Measurements from ENCODE around the gene TPGS1.

Gene TPGS1

DNA sequence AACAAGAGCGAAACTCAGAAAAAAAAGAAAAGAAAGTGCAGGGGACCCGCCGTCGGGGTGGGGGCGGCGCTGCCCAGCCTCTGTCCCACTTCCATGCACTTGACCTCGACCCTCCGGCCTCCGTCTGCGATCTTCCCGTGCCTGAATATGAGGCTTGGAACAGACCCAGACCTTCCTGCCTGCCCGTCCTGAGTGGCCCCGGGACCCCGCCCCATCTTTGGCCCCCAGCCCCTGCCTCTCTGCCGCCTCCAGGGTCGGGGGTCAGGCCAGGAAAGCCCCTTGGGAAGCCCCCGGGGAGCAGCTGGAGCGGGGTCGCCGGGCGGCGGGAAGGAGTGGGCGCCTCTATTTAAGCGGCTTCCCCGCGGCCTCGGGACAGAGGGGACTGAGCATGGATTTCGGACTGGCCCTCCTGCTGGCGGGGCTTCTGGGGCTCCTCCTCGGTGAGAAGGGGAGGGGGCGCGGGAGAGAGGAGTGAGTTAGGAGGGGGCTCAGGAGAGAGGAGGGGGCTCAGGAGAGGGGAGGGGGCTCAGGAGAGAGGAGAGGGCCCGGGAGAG is 11.1 kb upstream of the TPGS1 start, which contains the start of gene MADCAM1:
Gene MADCAM1 (plus strand): TSS at position 375 of the 554 bp plus-strand sequence. CDS start 14 bp downstream, at position 389.
- no peak for DNase-seq

DNA sequence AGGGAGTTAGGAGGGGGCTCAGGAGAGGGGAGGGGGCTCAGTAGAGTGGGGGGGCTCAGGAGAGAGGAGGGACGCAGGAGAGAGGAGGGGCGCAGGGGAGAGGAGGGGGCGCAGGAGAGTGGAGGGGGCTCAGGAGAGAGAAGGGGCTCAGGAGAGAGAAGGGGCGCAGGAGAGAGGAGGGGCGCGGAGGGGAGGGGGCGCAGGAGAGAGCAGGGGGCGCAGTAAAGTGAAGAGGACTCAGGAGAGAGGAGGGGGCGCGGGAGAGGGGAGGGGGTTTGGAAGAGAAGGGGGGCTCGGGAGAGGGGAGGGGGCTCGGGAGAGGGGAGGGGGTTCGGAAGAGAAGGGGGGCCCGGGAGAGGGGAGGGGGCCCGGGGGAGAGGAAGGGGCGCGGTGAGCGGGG is 10.3 kb upstream of the TPGS1 start:
- no peak for DNase-seq

DNA sequence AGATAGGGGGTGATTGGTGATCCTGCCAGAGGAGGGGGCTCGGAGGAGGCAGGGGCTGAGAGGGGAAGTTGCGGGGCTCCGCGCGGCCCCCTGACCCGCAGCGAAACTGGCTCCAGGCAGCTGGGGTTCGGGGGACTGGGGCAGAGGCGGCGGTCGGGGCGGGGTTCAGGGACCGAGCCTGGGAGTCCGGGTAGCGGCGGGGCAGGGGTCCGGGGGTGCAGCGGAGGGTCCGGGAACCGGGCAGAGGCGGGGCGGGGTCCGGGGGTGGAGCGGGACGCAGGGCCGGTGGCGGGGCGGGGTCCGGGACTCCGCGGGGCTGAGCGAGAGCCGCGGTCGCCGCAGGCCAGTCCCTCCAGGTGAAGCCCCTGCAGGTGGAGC is 9.8 kb upstream of the TPGS1 start:
- no peak for DNase-seq

DNA sequence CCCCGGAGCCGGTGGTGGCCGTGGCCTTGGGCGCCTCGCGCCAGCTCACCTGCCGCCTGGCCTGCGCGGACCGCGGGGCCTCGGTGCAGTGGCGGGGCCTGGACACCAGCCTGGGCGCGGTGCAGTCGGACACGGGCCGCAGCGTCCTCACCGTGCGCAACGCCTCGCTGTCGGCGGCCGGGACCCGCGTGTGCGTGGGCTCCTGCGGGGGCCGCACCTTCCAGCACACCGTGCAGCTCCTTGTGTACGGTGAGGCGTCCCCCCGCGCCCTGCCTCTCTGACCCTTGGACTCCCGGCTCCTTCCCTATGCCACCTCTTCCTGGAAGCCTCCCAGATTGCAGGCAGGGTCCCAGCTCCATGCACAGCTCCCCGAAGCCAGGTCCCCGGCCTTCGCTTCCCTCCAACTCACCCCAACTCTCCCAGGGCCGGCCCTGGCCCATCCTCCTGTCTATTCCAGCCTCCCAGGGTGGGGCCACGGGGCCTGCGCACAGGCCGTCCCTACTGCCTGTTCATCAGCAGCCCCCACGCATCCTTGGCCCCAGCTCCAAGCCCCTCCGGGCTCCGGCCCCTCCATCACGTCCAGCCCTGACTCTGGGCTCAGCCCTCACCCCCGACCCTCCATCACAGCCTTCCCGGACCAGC is 9.3 kb upstream of the TPGS1 start:
- DNase-seq = no peak

DNA sequence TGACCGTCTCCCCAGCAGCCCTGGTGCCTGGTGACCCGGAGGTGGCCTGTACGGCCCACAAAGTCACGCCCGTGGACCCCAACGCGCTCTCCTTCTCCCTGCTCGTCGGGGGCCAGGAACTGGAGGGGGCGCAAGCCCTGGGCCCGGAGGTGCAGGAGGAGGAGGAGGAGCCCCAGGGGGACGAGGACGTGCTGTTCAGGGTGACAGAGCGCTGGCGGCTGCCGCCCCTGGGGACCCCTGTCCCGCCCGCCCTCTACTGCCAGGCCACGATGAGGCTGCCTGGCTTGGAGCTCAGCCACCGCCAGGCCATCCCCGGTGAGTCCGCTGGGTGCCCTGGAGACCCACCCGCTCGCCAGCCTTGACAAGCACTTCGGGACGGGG is 8.8 kb upstream of the TPGS1 start:
- DNase-seq = no peak

DNA sequence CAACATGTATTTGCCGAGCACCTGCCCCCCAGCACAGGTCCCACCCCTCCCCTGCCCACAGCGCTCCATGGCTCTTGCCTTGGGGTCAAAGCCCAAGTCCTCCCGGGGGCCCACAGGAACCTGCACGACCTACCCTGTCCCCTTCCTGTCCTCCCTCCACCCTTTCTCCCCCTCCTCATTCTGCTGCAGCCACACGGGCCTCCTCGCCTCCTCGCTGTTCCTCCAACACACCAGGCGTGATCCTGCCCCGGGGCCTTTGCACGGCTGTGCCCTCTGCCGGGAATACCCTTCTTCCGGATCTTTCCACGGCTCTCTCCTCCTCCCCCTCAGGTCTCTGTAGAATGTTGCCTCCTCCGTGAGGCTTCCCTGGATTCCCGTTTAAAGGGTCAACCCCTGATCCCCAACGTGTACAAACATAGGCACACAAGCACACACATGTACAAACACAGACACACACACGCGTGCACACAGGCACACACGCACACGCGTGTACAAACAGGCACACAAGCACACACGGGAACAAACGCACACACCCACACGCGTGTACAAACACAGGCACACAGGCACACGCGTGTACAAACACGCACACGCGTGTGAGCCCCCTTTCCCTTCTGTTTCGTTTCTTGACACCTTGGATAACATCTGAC is 8.2 kb upstream of the TPGS1 start:
- DNase-seq = no peak

DNA sequence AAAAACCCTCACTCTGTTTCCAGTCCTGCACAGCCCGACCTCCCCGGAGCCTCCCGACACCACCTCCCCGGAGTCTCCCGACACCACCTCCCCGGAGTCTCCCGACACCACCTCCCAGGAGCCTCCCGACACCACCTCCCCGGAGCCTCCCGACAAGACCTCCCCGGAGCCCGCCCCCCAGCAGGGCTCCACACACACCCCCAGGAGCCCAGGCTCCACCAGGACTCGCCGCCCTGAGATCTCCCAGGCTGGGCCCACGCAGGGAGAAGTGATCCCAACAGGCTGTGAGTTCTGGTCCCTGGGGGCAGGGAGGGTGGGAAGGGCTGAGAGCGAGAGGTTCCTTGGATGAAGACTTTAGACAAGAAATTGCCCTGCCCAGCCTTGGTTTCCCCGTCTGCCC is 5.7 kb upstream of the TPGS1 start:
- DNase-seq = no peak

DNA sequence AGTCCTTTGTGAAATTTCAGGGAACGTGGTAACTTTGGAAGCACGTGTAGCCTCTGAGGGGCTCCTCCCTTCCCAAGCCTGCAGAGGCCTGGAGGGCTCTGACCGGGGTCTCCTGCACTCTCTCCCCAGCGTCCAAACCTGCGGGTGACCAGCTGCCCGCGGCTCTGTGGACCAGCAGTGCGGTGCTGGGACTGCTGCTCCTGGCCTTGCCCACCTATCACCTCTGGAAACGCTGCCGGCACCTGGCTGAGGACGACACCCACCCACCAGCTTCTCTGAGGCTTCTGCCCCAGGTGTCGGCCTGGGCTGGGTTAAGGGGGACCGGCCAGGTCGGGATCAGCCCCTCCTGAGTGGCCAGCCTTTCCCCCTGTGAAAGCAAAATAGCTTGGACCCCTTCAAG is 2.7 kb upstream of the TPGS1 start:
- no peak for DNase-seq

DNA sequence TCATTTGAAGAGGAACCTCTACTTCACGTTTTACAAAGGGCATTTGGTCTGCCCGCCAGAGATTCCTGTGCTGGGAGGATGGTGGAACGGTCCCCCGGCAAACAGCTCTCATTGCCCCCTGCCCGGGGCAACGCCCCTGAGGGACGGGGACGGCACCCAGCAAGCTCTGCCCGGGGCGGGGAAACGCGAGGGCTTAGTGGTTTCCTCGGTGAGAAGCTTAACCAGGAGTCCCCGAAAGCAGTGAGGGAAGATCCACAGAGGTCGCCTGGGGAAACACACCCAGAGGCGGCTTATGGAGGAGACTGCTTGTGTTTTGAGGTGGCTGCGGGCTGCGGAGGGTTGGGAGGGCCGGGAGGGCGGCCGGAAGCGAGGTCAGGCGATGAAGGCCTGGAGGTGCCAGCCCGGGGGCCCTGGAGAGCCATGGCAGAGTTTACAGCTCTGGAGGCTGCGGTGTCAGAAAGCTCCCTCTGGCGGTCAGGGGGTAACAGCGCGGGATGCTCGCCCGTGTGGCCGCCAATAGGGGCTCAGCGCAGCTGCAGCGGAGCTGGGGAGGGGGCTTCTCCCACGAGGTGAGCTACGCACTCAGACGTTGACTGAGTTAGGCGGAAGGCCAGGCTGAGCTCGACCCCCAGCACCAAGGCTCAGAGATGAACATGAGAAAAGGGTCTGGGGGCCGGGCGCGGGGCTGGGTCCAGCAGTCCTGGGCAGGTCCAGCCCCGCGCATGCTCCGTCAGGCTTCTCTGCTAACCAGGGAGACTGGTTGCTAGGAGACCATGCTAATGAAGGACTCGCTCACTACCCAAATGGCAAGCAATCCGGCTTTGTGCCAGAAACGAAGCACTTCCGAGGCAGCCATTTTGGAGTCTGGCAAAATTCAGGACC is 652 bp upstream of the TPGS1 start:
- peak; percentile 100 for DNase-seq

DNA sequence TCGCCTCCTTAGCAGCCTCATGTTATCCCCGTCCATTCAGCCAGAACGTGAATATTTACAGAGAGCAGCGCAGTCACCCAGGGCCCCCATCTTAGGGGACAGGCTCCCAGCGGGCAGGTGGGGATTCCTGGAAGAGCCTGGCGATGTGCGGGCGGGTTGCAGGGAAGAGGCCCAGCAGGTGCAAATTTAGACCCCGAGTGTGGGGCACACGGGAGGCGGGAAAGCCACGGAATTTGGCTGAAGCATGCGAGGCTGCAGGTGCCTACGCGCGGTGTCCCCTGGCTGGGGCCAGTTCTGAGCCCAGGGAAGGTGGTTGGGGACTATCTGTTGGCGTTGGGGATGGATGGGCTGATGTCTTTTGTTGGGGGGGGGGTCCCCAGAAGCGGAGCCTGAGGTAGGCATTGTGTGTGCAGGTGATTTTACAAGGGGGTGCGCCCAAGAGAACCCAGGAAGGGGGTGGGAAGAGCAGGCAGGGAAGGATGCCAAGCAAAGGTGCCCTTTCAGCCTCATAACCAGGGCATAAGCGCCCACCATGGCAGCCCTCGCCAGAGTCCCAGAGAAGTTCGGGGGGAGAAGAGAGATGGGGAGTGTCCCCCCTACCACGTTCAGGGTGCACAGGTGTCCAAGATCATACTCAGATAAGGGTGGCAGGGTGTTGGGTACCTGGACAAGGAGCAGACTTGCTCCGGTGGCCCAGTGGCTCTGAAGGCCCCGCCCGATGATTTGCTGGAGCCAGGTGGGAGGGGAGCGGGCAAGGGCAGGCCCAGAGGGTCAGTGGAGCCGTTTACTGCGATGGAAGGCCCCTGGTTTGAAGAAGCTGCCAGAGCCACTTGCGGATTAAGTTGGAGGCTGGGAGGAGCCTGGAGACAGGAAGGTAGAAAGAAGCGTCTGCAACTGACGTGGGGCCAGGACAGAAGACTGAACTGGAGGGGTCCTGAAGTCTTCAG is 1.2 kb downstream of the TPGS1 start:
- DNase-seq = no peak

DNA sequence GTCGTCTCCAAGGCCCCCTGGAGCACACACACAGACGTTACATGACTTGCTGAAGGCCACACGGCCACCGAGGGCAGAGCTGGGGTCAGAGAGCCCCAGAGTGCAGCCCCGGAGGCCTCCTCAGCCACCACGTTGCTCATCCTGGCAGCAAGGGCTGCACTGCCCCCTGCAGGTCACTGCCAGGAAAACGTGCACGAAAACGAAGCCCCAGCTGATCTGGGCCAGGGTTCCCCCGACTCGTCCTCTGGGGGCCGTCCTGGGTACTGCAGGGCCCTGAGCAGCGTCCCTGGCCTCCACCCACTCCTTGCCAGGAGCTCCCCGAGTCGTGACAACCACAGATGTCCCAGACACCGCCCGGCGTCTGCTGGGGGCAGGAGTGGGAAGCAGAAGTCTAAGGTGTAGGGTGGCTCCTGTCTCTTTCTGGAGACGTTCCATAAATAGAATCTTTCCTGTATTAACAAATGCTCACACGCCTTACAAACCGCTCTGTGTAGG is 3.4 kb downstream of the TPGS1 start:
- peak; percentile 97 for DNase-seq

DNA sequence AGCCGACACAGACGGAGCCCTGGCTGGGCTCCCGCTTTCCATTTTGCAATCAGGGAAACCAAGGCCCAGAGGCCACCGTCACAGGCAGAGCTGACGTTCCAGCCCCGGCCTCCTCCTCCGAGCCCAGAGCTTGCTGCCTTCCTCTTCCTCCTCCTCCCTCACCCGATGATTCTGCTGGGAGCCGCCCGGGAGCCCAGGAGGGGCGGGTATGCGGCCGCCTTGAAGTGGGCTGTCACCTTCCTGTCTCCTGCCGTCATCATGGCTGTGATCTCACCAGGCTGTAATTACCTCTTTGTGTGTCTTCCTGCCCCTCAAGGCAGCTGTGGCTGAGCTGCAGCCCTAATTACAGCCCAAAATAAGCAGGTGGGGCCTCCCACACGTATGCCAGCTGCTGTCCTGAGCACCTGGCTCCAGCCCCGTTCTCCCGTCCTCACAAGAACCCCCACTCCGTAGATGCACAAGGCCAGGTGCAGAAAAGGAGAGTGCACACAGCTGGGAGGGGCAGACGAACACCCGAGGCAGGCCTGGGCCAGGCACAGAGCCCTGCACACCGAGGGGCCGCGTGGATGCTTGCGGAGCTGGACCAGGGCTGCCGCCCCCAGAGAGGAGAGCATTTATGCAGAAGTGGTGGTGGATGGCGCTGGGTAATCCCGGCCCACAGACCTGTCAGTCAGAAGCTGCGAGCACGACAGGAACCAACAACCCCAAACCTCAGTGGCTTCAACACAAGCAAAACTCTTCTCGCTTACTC is 4.0 kb downstream of the TPGS1 start:
- DNase-seq = peak; percentile 68

DNA sequence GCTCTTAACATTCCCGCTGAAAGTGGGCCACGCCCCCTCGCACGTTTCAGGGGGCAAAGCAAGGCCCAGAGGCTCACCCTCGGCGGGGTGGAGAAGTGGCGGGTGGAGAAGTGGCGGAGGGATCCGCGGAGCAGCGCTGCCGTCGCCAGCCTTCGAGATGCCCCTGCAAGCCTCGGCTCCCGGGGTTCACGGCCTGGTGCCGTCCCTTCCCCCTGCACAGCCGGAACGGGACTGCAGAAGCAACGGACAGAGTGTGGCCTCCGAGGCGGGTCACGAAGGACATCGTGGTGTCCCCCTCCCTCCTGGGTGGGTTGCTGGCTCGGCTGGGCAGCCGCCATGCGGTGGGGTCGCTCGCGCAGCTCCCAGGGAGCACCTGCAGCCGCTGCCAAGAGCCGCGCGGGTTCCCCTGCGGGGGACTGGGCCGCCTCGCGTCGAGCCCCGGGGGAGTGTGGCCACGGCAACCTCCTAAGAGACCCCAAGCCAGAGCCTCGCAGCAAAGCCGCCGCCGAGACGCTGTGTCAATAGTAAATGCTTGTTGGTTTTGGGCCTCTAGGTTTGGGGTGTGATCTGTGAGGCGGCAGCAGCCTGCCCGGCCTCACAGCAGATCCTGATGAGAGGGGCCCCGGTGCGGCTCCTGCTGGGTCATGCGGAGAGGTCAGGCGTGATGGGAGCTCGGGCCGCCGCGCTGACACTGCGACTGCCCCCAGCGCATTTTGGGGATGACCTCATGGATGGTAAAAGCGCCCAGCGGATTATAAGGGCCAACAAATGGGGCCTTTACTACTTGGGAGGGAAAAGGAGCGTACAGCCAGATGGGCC is 5.5 kb downstream of the TPGS1 start:
- no peak for DNase-seq

DNA sequence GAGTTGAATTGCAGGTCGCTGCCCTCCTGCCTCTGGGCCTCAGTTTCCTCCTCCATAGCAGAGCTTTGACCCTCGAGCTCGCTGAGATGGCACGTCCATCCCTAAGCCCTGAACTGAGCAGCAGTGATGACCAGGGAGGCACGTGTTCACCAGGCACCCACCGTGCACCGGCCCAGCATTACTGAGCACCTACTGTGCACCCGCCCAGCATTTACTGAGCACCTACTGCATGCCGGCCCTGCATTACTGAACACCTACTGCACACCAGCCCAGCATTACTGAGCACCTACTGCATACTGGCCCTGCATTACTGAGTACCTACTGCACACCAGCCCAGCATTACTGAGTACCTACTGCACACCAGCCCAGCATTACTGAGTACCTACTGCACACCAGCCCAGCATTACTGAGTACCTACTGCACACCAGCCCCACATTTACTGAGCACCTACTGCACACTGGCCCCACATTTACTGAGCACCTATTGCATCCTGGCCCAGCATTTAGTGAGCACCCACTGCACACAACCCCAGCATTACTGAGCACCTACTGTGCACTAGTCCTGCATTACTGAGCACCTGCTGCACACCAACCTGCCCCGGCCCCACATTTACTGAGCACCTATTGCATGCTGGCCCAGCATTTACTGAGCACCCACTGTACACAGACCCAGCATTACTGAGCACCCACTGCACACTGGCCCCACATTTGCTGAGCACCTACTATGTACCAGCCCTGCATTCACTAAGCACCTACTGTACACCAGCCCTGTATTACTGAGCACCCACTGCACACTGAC is 6.3 kb downstream of the TPGS1 start:
- no peak for DNase-seq

DNA sequence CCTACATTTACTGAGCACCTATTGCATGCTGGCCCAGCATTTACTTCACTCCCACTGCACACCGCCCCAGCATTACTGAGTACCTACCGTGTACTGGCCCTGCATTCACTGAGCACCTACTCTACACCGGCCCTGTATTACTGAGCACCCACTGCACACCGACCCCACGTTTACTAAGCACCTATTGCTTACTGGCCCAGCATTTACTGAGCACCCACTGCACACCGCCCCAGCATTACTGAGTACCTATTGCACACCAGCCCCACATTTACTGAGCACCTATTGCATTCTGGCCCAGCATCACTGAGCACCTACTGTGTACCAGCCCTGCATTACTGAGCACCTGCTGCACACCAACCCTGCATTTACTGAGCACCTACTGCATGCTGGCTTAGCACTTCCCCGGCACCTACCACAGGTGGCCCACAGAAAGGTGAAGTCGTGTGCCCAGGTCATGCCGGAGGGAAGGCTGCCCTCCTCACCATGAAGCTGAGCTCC is 6.9 kb downstream of the TPGS1 start:
- no peak for DNase-seq

DNA sequence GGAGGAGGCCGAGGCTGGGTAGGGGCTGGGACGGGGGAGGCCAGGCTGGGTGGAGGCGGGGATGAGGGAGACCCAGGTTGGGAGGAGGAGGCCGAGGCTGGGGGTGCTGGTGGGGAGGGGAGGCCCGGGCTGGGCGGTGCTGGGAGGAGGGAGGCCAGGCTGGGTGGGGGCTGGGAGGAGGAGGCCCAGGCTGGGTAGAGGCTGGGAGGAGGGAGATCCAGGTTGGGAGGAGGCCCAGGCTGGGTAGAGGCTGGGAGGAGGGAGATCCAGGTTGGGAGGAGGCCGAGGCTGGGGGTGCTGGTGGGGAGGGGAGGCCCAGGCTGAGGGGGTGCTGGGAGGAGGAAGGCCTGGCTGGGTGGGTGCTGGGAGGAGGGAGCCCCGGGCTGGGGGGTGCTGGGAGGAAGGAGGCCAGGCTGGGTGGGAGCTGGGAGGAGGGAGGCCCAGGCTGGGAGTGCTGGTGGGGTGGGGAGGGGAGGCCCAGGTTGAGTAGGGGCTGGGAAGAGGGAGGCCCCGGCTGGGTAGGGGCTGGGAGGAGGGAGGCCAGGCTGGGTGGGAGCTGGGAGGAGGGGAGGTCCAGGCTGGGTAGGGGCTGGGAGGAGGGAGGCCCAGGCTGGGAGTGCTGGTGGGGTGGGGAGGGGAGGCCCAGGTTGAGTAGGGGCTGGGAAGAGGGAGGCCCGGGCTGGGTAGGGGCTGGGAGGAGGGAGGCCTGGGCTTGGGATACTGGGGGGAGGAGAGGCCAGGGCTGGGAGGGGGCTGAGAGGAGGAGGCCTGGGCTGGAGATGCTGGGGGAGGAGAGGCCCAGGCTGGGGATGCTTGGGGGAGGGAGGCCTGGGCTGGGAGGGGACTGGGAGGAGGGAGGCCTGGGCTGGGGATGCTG is 10.7 kb downstream of the TPGS1 start:
- no peak for DNase-seq

DNA sequence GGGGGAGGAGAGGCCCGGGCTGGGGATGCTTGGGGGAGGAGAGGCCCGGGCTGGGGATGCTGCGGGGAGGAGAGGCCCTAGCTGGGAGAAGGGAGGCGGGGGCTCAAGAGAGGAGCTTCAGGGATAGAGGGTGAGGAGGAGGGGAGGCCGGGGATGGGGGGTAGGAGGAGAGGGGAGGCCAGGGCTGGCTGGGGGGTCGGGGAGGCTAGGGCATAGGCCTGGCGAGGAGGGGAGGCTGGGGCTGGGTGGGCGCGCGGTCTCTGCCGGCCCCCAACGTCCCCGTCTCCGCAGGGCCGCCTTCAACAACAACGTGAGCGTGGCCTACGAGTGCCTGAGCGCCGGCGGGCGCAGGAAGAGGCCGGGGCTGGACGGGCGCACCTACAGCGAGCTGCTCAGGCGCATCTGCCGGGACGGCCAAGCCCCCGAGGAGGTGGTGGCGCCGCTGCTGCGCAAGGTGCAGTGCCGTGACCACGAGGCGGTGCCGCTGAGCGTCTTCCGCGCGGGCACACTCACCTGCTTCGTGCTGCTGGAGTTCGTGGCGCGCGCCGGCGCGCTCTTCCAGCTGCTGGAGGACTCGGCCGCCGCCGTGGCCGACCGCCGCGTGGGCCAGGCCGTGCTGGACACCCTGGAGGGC is 11.4 kb downstream of the TPGS1 start:
- peak; percentile 49 for DNase-seq

DNA sequence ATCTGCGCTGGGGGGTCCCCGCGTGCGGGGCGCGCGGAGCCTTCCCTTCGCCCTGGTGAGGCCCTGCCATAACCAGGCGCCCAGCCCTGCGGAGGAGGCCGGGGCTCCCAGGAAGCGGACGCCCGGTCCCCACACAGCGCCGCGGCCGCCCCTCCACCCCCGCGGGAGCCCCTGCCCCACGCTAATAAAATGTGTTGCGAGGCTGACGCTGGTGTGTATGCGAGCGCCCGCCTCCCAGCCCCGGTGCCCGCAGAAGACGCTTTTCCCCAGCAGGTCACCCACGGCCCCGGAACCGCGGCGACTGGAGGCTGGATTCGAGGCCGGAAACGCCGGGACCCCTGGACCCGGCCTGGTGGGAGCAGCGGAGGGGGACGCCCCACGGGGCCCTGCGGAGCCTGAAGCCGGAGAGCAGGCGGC is 12.2 kb downstream of the TPGS1 start:
- no peak for DNase-seq

Data from hematopoietic multipotent progenitor cell treated with erythropoietin and hydrocortisone succinate and interleukin-3 and kit ligand, for 6 days (in vitro differentiated cells).